Measurements from ENCODE around the gene MRPL40.

The MRPL40 gene

DNA sequence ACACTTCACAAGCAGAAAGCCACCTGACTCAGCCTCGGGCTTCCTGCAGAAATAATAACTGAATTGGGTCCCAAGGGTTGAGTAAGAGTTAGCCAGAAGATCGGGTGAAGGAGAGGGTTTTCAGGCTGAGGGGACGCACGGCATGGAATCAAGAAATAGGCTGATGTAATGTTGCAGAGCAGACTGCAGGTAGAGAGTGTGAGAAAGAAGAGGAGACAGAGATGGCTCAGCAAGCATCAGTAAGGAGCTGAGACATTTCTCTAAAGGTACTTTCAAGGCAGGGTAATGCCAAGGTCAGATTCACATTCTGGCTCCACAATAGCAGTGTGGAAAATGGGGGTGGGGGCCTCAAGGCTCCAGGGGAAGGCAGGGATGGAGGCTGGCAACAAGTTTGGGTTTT lies 19.4 kb upstream of the MRPL40 start:
- Histone ChIP-seq H3K27me3 (ENCODE audit: insufficient read depth, poor library complexity, severe bottlenecking) (no peaks in the 10 kb centered on the region), H3K4me3 (replicated peaks; ENCODE audit: insufficient read depth, low read length) (no peak overlapping the region), H3K27ac (replicated peaks) (no peak overlapping the region)
- TF ChIP-seq SPI1 (IDR thresholded peaks at IDR 0.05; ENCODE audit: borderline replicate concordance, low read depth) (no peak), GABPA (IDR thresholded peaks at IDR 0.05; ENCODE audit: low read depth) (no peak)
- TF ChIP-seq, protein P1, sequence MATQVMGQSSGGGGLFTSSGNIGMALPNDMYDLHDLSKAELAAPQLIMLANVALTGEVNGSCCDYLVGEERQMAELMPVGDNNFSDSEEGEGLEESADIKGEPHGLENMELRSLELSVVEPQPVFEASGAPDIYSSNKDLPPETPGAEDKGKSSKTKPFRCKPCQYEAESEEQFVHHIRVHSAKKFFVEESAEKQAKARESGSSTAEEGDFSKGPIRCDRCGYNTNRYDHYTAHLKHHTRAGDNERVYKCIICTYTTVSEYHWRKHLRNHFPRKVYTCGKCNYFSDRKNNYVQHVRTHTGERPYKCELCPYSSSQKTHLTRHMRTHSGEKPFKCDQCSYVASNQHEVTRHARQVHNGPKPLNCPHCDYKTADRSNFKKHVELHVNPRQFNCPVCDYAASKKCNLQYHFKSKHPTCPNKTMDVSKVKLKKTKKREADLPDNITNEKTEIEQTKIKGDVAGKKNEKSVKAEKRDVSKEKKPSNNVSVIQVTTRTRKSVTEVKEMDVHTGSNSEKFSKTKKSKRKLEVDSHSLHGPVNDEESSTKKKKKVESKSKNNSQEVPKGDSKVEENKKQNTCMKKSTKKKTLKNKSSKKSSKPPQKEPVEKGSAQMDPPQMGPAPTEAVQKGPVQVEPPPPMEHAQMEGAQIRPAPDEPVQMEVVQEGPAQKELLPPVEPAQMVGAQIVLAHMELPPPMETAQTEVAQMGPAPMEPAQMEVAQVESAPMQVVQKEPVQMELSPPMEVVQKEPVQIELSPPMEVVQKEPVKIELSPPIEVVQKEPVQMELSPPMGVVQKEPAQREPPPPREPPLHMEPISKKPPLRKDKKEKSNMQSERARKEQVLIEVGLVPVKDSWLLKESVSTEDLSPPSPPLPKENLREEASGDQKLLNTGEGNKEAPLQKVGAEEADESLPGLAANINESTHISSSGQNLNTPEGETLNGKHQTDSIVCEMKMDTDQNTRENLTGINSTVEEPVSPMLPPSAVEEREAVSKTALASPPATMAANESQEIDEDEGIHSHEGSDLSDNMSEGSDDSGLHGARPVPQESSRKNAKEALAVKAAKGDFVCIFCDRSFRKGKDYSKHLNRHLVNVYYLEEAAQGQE (IDR thresholded peaks at IDR 0.05; ENCODE audit: insufficient replicate concordance, low read depth), result no peak
- no peak for DNase-seq (ENCODE audit: low read depth in 1 of 2, low spot score in 1 of 2)

- Histone ChIP-seq H3K27ac (replicated peaks) (peak overlapping the region; percentile 85), H3K27me3 (ENCODE audit: insufficient read depth, poor library complexity, severe bottlenecking) (no peaks in the 10 kb centered on the region), H3K4me3 (replicated peaks; ENCODE audit: insufficient read depth, low read length) (no peak overlapping the region)
- TF ChIP-seq GABPA (IDR thresholded peaks at IDR 0.05; ENCODE audit: low read depth) (no peak), POLR2AphosphoS5 (IDR thresholded peaks at IDR 0.05; ENCODE audit: low read depth) (peak; percentile 61), SPI1 (IDR thresholded peaks at IDR 0.05; ENCODE audit: borderline replicate concordance, low read depth) (peak; percentile 95)
- TF ChIP-seq, protein P2, sequence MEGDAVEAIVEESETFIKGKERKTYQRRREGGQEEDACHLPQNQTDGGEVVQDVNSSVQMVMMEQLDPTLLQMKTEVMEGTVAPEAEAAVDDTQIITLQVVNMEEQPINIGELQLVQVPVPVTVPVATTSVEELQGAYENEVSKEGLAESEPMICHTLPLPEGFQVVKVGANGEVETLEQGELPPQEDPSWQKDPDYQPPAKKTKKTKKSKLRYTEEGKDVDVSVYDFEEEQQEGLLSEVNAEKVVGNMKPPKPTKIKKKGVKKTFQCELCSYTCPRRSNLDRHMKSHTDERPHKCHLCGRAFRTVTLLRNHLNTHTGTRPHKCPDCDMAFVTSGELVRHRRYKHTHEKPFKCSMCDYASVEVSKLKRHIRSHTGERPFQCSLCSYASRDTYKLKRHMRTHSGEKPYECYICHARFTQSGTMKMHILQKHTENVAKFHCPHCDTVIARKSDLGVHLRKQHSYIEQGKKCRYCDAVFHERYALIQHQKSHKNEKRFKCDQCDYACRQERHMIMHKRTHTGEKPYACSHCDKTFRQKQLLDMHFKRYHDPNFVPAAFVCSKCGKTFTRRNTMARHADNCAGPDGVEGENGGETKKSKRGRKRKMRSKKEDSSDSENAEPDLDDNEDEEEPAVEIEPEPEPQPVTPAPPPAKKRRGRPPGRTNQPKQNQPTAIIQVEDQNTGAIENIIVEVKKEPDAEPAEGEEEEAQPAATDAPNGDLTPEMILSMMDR (IDR thresholded peaks at IDR 0.05; ENCODE audit: insufficient read depth, low read length), result no peak
- TF ChIP-seq, protein P1 (IDR thresholded peaks at IDR 0.05; ENCODE audit: insufficient replicate concordance, low read depth), result no peak
- peak; percentile 72 to 96 for DNase-seq (ENCODE audit: low read depth in 1 of 2, low spot score in 1 of 2)
Observed at GRCh38 chr22:19419086-19419463, 13.3 kb upstream of the MRPL40 start.

DNA sequence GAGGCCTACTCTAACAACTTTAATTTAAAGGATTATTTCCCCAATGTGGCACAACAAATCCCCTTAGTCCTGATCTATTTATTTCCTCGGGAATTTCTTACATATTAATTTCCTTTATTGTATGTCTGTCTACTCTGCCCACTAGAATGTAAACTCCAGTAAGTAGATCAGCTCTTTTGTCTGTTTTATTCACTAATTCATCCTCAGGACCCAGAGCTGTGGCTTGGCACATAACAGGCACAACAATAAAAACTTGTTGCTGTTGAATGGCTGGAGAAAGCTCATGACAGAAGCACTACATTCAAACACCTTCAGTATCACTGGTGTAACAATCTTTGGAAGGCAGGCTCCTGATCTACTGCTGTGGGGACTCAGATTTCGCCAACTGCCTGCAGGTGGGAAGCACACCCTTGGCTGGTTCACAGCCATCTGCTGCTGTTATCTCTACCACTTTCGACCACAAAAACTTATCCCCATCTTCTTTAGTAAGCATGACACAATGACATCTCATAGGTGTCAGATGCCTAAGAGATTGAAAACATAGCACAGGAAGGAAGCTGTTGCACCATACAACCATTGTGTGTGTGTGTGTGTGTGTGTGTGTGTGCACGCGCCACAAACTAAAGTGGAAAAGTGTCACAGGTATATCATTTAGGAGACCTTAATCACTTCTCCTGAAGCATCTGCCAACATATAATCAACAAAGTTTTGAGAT lies 12.7 kb upstream of the MRPL40 start:
- Histone ChIP-seq H3K4me3 (replicated peaks; ENCODE audit: insufficient read depth, low read length) (no peak overlapping the region), H3K27me3 (ENCODE audit: insufficient read depth, poor library complexity, severe bottlenecking) (no peaks in the 10 kb centered on the region), H3K27ac (replicated peaks) (peak overlapping the region; percentile 85)
- TF ChIP-seq, protein P1 (IDR thresholded peaks at IDR 0.05; ENCODE audit: insufficient replicate concordance, low read depth), result no peak
- TF ChIP-seq GABPA (IDR thresholded peaks at IDR 0.05; ENCODE audit: low read depth) (peak; percentile 54), POLR2AphosphoS5 (IDR thresholded peaks at IDR 0.05; ENCODE audit: low read depth) (peak; percentile 80)
- peak; percentile 72 to 73 for DNase-seq (ENCODE audit: low read depth in 1 of 2, low spot score in 1 of 2)

- TF ChIP-seq POLR2AphosphoS5 (IDR thresholded peaks at IDR 0.05; ENCODE audit: low read depth) (no peak), SPI1 (IDR thresholded peaks at IDR 0.05; ENCODE audit: borderline replicate concordance, low read depth) (no peak), GABPA (IDR thresholded peaks at IDR 0.05; ENCODE audit: low read depth) (no peak)
- TF ChIP-seq, protein P2 (IDR thresholded peaks at IDR 0.05; ENCODE audit: insufficient read depth, low read length), result no peak
- TF ChIP-seq, protein P1 (IDR thresholded peaks at IDR 0.05; ENCODE audit: insufficient replicate concordance, low read depth), result no peak
- no peaks in the 10 kb centered on the region for H3K27me3 ChIP-seq (ENCODE audit: insufficient read depth, poor library complexity, severe bottlenecking)
- no peak overlapping the region for H3K4me3 ChIP-seq (replicated peaks; ENCODE audit: insufficient read depth, low read length)
- DNase-seq (ENCODE audit: low read depth in 1 of 2, low spot score in 1 of 2), result no peak
- peak overlapping the region; percentile 85 for H3K27ac ChIP-seq (replicated peaks)
Observed at GRCh38 chr22:19420321-19420720, 12.0 kb upstream of the MRPL40 start.
